Measurements from ENCODE around the gene SH2D1B.
"Not testable (repeated sequence)": the region's sequence is repeated elsewhere in the genome, so short reads cannot be mapped to it uniquely, and the experiment has no call there.

Gene SH2D1B

GRCh38 chr1:162353702-162354101 is 58.2 kb downstream of the SH2D1B start:
- in situ Hi-C loops (cut with HindIII; ENCODE audit: low pct_ligation_motif_present, low sequenced_read_pairs) = no loop called here
- no peak for TF ChIP-seq CTCF (IDR thresholded peaks at IDR 0.05; ENCODE audit: low read depth, low read length, missing control alignments)
- no peak overlapping the region for H3K27ac ChIP-seq

GRCh38 chr1:162353078-162353477 is 58.9 kb downstream of the SH2D1B start:
- Histone ChIP-seq H3K36me3 (replicated peaks) (no peaks in the 10 kb centered on the region), H3K4me3 (ENCODE audit: low read depth, low read length) (no peak overlapping the region), H3K27me3 (replicated peaks) (no peaks in the 10 kb centered on the region), H3K27ac (no peak overlapping the region)
- no peak for TF ChIP-seq CTCF (IDR thresholded peaks at IDR 0.05; ENCODE audit: low read depth, low read length, missing control alignments)
- no peak for DNase-seq
- in situ Hi-C loops (cut with HindIII; ENCODE audit: low pct_ligation_motif_present, low sequenced_read_pairs) = no loop called here

More at GRCh38 chr1:162353702-162354101, 58.2 kb downstream of the SH2D1B start:
- no peak for DNase-seq
- H3K27me3 ChIP-seq (replicated peaks) = no peaks in the 10 kb centered on the region
- H3K36me3 ChIP-seq (replicated peaks) = no peaks in the 10 kb centered on the region
- no peak overlapping the region for H3K4me3 ChIP-seq (ENCODE audit: low read depth, low read length)

- H3K27me3 ChIP-seq (replicated peaks); in situ Hi-C loops (cut with HindIII; ENCODE audit: low pct_ligation_motif_present, low sequenced_read_pairs); H3K4me3 ChIP-seq (ENCODE audit: low read depth, low read length); H3K36me3 ChIP-seq (replicated peaks); DNase-seq; H3K27ac ChIP-seq: not testable (repeated sequence)
These were observed 60.1 kb downstream of the SH2D1B start for GRCh38 chr1:162351874-162352273.

GRCh38 chr1:162351246-162351842 is 60.6 kb downstream of the SH2D1B start:
- Histone ChIP-seq H3K4me3 (ENCODE audit: low read depth, low read length) (no peak overlapping the region), H3K27me3 (replicated peaks) (no peaks in the 10 kb centered on the region), H3K27ac (no peak overlapping the region), H3K36me3 (replicated peaks) (no peaks in the 10 kb centered on the region)
- no peak for DNase-seq
- TF ChIP-seq CTCF (IDR thresholded peaks at IDR 0.05; ENCODE audit: low read depth, low read length, missing control alignments) = no peak
- in situ Hi-C loops (cut with HindIII; ENCODE audit: low pct_ligation_motif_present, low sequenced_read_pairs) = no loop called here

GRCh38 chr1:162349635-162350330 is 62.2 kb downstream of the SH2D1B start:
- H3K4me3 ChIP-seq (ENCODE audit: low read depth, low read length) = no peak overlapping the region
- in situ Hi-C loops (cut with HindIII; ENCODE audit: low pct_ligation_motif_present, low sequenced_read_pairs) = no loop called here
- peak; percentile 74 for DNase-seq
- no peaks in the 10 kb centered on the region for H3K36me3 ChIP-seq (replicated peaks)
- H3K27me3 ChIP-seq (replicated peaks) = no peaks in the 10 kb centered on the region
- TF ChIP-seq CTCF (IDR thresholded peaks at IDR 0.05; ENCODE audit: low read depth, low read length, missing control alignments) = no peak
- H3K27ac ChIP-seq = peak overlapping the region; percentile 72

GRCh38 chr1:162347281-162347680 is 64.7 kb downstream of the SH2D1B start:
- TF ChIP-seq CTCF (IDR thresholded peaks at IDR 0.05; ENCODE audit: low read depth, low read length, missing control alignments) = no peak
- H3K27me3 ChIP-seq (replicated peaks) = no peaks in the 10 kb centered on the region
- in situ Hi-C loops (cut with HindIII; ENCODE audit: low pct_ligation_motif_present, low sequenced_read_pairs) = no loop called here
- no peak overlapping the region for H3K4me3 ChIP-seq (ENCODE audit: low read depth, low read length)
- no peak overlapping the region for H3K27ac ChIP-seq
- no peaks in the 10 kb centered on the region for H3K36me3 ChIP-seq (replicated peaks)
- no peak for DNase-seq
